Measurements from ENCODE around the gene MAP4K2.
A peak's percentile ranks its signal among the peaks of the same experiment; 100 is the strongest.

The MAP4K2 gene

GRCh38 chr11:64769283-64769682, 33.7 kb downstream of the MAP4K2 start:
- DNase-seq (ENCODE audit: low read depth in 4 of 4, low spot score in 1 of 4), result no peak

- no peak for DNase-seq (ENCODE audit: low read depth in 4 of 4, low spot score in 1 of 4)
Observed at GRCh38 chr11:64768300-64768694, 34.7 kb downstream of the MAP4K2 start.

- peak; percentile 65 to 88 (median 73) for DNase-seq (ENCODE audit: low read depth in 4 of 4, low spot score in 1 of 4)
Observed at GRCh38 chr11:64767344-64768299, 35.4 kb downstream of the MAP4K2 start.

DNA sequence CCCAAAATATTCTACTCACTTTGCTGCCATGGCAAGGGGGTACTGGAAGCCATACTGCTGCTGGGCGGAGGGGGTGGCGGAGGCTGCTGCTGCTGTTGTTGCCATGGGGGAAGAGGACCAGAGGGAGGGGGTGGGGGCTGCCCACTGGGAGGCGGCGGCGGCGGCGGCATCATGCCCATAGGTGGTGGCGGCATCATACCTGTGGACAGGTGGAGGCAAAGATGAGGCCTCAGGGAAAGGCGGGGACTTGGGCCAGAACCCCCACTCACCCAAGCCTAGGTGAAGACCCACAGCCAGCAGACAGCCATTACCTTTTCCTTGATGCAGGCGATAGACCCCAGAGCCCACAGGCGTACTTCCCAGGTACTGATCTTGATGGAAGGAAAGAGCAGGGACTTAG, 36.1 kb downstream of the MAP4K2 start:
- no peak for DNase-seq (ENCODE audit: low read depth in 4 of 4, low spot score in 1 of 4)

DNA sequence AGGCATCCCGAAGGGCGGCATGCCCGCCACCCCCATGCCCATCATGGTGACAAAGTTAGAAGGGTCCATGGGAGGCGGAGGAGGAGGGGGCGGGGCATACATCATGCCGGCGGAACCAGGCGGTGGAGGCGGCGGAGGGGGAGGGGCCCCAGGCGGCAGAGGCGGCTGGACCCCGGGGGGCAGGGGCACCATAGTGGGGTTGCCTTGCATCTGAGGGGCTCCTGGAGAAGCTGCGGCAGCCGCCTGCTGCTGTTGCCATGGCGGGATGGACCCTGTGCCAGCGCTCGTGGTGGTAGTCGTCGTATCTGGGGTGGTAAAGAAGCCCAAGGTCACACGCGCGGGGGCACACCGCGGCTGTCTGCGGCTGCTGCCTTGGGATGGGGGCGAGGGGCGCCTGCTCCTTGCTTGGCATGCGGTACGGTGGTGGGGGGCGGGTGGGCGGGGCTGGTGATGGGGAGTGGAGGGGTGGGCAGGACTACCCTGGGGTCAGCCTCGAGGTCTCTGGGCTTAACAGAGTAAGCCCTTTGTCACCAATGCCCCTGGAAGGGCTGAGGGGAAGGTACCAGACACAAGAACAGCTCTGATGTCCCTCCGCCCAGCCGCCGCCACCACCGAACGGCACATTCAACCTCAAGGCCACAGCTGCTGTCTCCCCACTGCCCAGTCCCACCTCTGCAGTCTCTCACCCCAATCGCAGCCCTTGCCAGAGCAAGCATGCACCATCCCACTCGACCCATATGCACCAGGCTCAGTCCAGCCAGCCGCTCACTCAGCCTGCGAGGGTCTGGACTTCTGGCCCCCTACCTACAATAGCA, 37.0 kb downstream of the MAP4K2 start:
- no peak for DNase-seq (ENCODE audit: low read depth in 4 of 4, low spot score in 1 of 4)

GRCh38 chr11:64765291-64765850, 37.6 kb downstream of the MAP4K2 start:
- no peak for DNase-seq (ENCODE audit: low read depth in 4 of 4, low spot score in 1 of 4)

- no peak for DNase-seq (ENCODE audit: low read depth in 4 of 4, low spot score in 1 of 4)
Observed at GRCh38 chr11:64764753-64765152, 38.3 kb downstream of the MAP4K2 start.

GRCh38 chr11:64764040-64764611, 38.9 kb downstream of the MAP4K2 start:
- DNase-seq (ENCODE audit: low read depth in 4 of 4, low spot score in 1 of 4), result no peak

- DNase-seq (ENCODE audit: low read depth in 4 of 4, low spot score in 1 of 4), result no peak
Observed at GRCh38 chr11:64763526-64764039, 39.4 kb downstream of the MAP4K2 start.

DNA sequence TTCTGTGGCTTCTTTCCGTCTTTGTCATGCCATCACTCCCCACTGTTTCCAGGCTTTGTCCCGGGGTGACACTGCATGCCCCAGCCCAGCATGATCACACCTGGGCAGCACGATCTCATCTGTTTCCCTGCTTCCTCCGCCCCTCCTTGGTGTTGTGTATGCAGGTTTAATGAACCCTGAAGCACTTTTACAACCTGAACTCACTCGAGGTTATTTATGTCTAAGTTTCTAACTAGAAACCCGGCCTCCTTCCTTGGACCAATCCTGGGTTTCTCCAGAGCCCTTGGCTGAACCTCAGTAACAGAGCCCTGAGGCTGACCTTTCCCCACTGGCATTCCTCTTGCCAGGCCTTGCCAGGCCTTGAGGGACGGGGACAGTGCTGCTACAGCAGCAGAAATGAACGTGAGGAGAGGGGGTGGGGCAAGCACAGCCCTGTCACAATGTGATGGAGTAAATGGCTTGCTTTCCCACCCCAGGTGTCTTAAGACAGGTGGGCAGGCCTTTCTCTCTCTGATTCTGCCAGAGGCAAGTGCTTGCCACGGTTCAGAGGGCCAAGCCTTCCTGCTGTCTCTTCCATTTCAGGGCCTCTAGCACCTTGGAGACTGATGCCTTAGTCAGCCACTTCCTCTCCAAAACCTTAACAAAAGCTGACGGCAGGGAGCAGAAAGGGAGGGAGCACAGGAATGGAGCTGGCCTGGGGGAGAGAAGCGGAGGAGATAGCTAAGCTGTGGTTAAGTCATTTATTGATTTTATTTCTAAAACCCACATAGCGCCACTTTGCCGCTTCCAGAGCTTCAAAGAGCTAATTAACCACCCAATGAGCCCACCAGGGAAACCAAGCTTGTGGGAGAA, 40.1 kb downstream of the MAP4K2 start:
- no peak for DNase-seq (ENCODE audit: low read depth in 4 of 4, low spot score in 1 of 4)

- no peak for DNase-seq (ENCODE audit: low read depth in 4 of 4, low spot score in 1 of 4)
Observed at GRCh38 chr11:64762277-64762673, 40.7 kb downstream of the MAP4K2 start.

- DNase-seq (ENCODE audit: low read depth in 4 of 4, low spot score in 1 of 4), result no peak
Observed at GRCh38 chr11:64760759-64761420, 42.1 kb downstream of the MAP4K2 start.

GRCh38 chr11:64759722-64760719, 43.0 kb downstream of the MAP4K2 start, which contains the start of gene PYGM:
Gene PYGM, minus strand, starts transcription at chr11:64759974. Its CDS starts 76 bp downstream, at chr11:64759898.
- no peak for DNase-seq (ENCODE audit: low read depth in 4 of 4, low spot score in 1 of 4)

- DNase-seq (ENCODE audit: low read depth in 4 of 4, low spot score in 1 of 4), result no peak
Observed at GRCh38 chr11:64759131-64759721, 43.8 kb downstream of the MAP4K2 start.

- no peak for DNase-seq (ENCODE audit: low read depth in 4 of 4, low spot score in 1 of 4)
Observed at GRCh38 chr11:64758330-64759079, 44.5 kb downstream of the MAP4K2 start.

DNA sequence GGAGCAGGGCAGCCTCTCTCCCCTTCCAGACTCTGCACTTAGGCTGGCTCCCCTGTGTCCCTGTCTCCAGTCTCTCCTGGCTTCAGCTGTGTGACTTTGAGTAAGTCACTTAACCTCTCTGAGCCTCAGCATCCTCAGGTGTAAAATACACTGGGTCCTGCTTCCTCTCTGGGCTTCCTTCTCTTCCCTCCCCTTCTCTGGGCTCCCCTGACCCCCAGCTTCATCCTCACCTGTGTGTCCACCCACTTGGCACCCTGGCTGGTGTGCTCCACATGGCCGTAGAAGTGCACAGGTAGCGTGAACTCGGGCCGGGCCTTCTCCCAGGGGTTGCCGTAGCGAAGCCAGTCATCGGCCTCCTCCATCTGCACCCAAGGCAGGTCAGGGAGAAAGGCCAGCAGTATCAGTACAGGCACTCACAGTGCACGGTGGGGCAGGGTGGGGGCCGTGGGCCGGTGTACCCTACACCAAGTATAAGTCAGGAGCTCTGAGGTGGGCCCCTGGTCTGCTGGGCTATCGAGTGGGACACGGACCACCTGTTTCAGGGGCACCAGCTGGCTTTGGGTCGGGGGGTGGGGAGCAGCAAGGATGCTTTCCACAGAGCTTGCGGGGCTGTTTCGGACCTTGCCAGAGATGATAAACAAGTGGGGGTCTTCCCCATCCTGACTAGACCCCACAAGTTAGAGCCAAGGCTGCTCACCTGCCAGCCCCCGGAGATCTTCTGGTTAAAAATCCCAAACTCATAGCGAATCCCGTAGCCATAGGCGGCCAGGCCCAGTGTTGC, 45.3 kb downstream of the MAP4K2 start:
- no peak for DNase-seq (ENCODE audit: low read depth in 4 of 4, low spot score in 1 of 4)

Data from stimulated activated CD4-positive, alpha-beta T cell treated with anti-CD3 and anti-CD28 coated beads, Interleukin-1b, Interleukin-23, amount 100 ng/mL, for 24 hours (primary cell).